Measurements from ENCODE around the gene PEAK3.

Gene PEAK3

GRCh38 chr19:2291185-2291751 lies 9.3 kb upstream of the PEAK3 start:
- H3K9me2 ChIP-seq (replicated peaks; ENCODE audit: insufficient read depth, low read length): no peaks in the 10 kb centered on the region
- H3K79me2 ChIP-seq (ENCODE audit: low read length): no peaks in the 10 kb centered on the region
- no peaks in the 10 kb centered on the region for H4K20me1 ChIP-seq (ENCODE audit: insufficient read depth, low read length)
- no peaks in the 10 kb centered on the region for H3F3A ChIP-seq (ENCODE audit: insufficient read depth, low read length)
- H3K4me3 ChIP-seq (ENCODE audit: low read length): no peak overlapping the region
- no peak for DNase-seq
- H3K27ac ChIP-seq (ENCODE audit: low read length): no peak overlapping the region
- H3K9ac ChIP-seq (ENCODE audit: low read length): no peak overlapping the region
- TF ChIP-seq EZH2 (optimal IDR thresholded peaks at IDR 0.05; ENCODE audit: low read depth, low read length): no peak
- TF ChIP-seq, protein P1, sequence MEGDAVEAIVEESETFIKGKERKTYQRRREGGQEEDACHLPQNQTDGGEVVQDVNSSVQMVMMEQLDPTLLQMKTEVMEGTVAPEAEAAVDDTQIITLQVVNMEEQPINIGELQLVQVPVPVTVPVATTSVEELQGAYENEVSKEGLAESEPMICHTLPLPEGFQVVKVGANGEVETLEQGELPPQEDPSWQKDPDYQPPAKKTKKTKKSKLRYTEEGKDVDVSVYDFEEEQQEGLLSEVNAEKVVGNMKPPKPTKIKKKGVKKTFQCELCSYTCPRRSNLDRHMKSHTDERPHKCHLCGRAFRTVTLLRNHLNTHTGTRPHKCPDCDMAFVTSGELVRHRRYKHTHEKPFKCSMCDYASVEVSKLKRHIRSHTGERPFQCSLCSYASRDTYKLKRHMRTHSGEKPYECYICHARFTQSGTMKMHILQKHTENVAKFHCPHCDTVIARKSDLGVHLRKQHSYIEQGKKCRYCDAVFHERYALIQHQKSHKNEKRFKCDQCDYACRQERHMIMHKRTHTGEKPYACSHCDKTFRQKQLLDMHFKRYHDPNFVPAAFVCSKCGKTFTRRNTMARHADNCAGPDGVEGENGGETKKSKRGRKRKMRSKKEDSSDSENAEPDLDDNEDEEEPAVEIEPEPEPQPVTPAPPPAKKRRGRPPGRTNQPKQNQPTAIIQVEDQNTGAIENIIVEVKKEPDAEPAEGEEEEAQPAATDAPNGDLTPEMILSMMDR (IDR thresholded peaks at IDR 0.05; ENCODE audit: low read length): no peak
- no peak for TF ChIP-seq EZH2phosphoT487 (IDR thresholded peaks at IDR 0.05; ENCODE audit: low read length)
- H3K4me2 ChIP-seq (ENCODE audit: low read depth, low read length): no peak overlapping the region
- H3K36me3 ChIP-seq (replicated peaks; ENCODE audit: insufficient read depth, low read length): no peaks in the 10 kb centered on the region
- H3K4me1 ChIP-seq (ENCODE audit: low read length): peaks cover 7% of the 10 kb centered on the region
- no peaks in the 10 kb centered on the region for H3K9me3 ChIP-seq (replicated peaks; ENCODE audit: insufficient read depth, low read length)
- H2AFZ ChIP-seq (ENCODE audit: low read length): no peak overlapping the region
- H3K27me3 ChIP-seq (replicated peaks; ENCODE audit: insufficient read depth, low read length): peaks cover 4% of the 10 kb centered on the region; the same call in 1 of the 2 replicates

- no peaks in the 10 kb centered on the region for H3K9me3 ChIP-seq (replicated peaks; ENCODE audit: insufficient read depth, low read length)
- no peak overlapping the region for H3K27ac ChIP-seq (ENCODE audit: low read length)
- no peaks in the 10 kb centered on the region for H3K9me2 ChIP-seq (replicated peaks; ENCODE audit: insufficient read depth, low read length)
- DNase-seq: no peak
- H4K20me1 ChIP-seq (ENCODE audit: insufficient read depth, low read length): no peaks in the 10 kb centered on the region
- 0 out of 2 replicates have a peak overlapping the region, but pooled peaks have one; percentile 68 for H3K4me3 ChIP-seq (ENCODE audit: low read length)
- peaks cover 4% of the 10 kb centered on the region; the same call in 1 of the 2 replicates for H3K27me3 ChIP-seq (replicated peaks; ENCODE audit: insufficient read depth, low read length)
- H3K4me2 ChIP-seq (ENCODE audit: low read depth, low read length): peak overlapping the region; percentile 88; the same call in 1 of the 2 replicates
- no peaks in the 10 kb centered on the region for H3K36me3 ChIP-seq (replicated peaks; ENCODE audit: insufficient read depth, low read length)
- TF ChIP-seq EZH2phosphoT487 (IDR thresholded peaks at IDR 0.05; ENCODE audit: low read length) (no peak), EZH2 (optimal IDR thresholded peaks at IDR 0.05; ENCODE audit: low read depth, low read length) (no peak)
- TF ChIP-seq, protein P1 (IDR thresholded peaks at IDR 0.05; ENCODE audit: low read length): no peak
- 0 out of 2 replicates have a peak overlapping the region, but pooled peaks have one; percentile 15 for H2AFZ ChIP-seq (ENCODE audit: low read length)
- no peaks in the 10 kb centered on the region for H3F3A ChIP-seq (ENCODE audit: insufficient read depth, low read length)
- H3K79me2 ChIP-seq (ENCODE audit: low read length): no peaks in the 10 kb centered on the region
- H3K4me1 ChIP-seq (ENCODE audit: low read length): peaks cover 7% of the 10 kb centered on the region
- H3K9ac ChIP-seq (ENCODE audit: low read length): no peak overlapping the region
Measured at GRCh38 chr19:2290441-2291184, 8.6 kb upstream of the PEAK3 start.

GRCh38 chr19:2289714-2290435 lies 7.9 kb upstream of the PEAK3 start:
- Histone ChIP-seq H4K20me1 (ENCODE audit: insufficient read depth, low read length) (no peaks in the 10 kb centered on the region), H3K36me3 (replicated peaks; ENCODE audit: insufficient read depth, low read length) (no peaks in the 10 kb centered on the region), H2AFZ (ENCODE audit: low read length) (peak overlapping the region; percentile 73), H3K4me2 (ENCODE audit: low read depth, low read length) (peak overlapping the region; percentile 88), H3F3A (ENCODE audit: insufficient read depth, low read length) (no peaks in the 10 kb centered on the region), H3K27me3 (replicated peaks; ENCODE audit: insufficient read depth, low read length) (peaks cover 4% of the 10 kb centered on the region; the same call in 1 of the 2 replicates), H3K4me3 (ENCODE audit: low read length) (peak overlapping the region; percentile 68), H3K27ac (ENCODE audit: low read length) (peak overlapping the region; percentile 29; the same call in 1 of the 2 replicates), H3K4me1 (ENCODE audit: low read length) (peaks cover 7% of the 10 kb centered on the region), H3K9me2 (replicated peaks; ENCODE audit: insufficient read depth, low read length) (no peaks in the 10 kb centered on the region), H3K9ac (ENCODE audit: low read length) (peak overlapping the region; percentile 50; the same call in 1 of the 2 replicates), H3K9me3 (replicated peaks; ENCODE audit: insufficient read depth, low read length) (no peaks in the 10 kb centered on the region), H3K79me2 (ENCODE audit: low read length) (no peaks in the 10 kb centered on the region)
- TF ChIP-seq EZH2phosphoT487 (IDR thresholded peaks at IDR 0.05; ENCODE audit: low read length) (no peak), EZH2 (optimal IDR thresholded peaks at IDR 0.05; ENCODE audit: low read depth, low read length) (no peak)
- TF ChIP-seq, protein P1 (IDR thresholded peaks at IDR 0.05; ENCODE audit: low read length): no peak
- DNase-seq: peak; percentile 58
